OCI-LY3 (cell line): ENCODE results near the gene CCDC183.
"Not testable (repeated sequence)": the region's sequence is repeated elsewhere in the genome, so short reads cannot be mapped to it uniquely, and the experiment has no call there.

Experiments
- H2AFZ ChIP-seq: fragments of 200-600, 300-600 bp; shearing (Covaris generic); 2 replicates; pipeline ENCODE4 v1.6.0; 2014; ENCODE audit warnings: antibody characterized with exemption, low read depth, low read length
- H3K27ac ChIP-seq: fragments of 200-600, 300-600 bp; sonication (generic); 2 replicates; pipeline ENCODE4 v1.5.1; 2014; ENCODE audit warnings: mild to moderate bottlenecking, low read length, moderate library complexity, mixed read lengths
- H3K27me3 ChIP-seq: fragments of 200-600, 300-600 bp; sonication (generic); 2 replicates; pipeline ENCODE4 v1.6.1; 2014; ENCODE audit warnings: low read depth, low read length, mixed read lengths
- H3K36me3 ChIP-seq: fragments of 200-600, 300-600 bp; sonication (generic); replicated peaks from 2 replicates; pipeline ENCODE3; 2014; ENCODE audit warnings: low read depth, low read length, mixed read lengths
- H3K4me1 ChIP-seq: fragments of 300-600, 200-600 bp; sonication (generic); 2 replicates; pipeline ENCODE4 v1.6.1; 2014; ENCODE audit warnings: low read length, mixed read lengths
- H3K4me2 ChIP-seq: fragments of 200-600, 300-600 bp; sonication (generic); 2 replicates; pipeline ENCODE4 v1.6.1; 2014; ENCODE audit warnings: low read length, mixed read lengths
- H3K4me3 ChIP-seq: fragments of 300-600, 200-600 bp; sonication (generic); 2 replicates; pipeline ENCODE4 v1.5.1; 2014; ENCODE audit warnings: antibody characterized with exemption, mild to moderate bottlenecking, low read length, moderate library complexity
- H3K79me2 ChIP-seq: fragments of 300-600, 200-600 bp; shearing (Covaris generic); 2 replicates; pipeline ENCODE4 v1.6.1; 2014; ENCODE audit warnings: mild to moderate bottlenecking, low read length, mixed read lengths
- H3K9ac ChIP-seq: fragments of 300-600, 200-600 bp; shearing (Covaris generic); 2 replicates; pipeline ENCODE4 v1.6.0; 2014; ENCODE audit warnings: mild to moderate bottlenecking, low read length, moderate library complexity
- H3K9me3 ChIP-seq: fragments of 200-600, 300-600 bp; shearing (Covaris generic); 2 replicates; pipeline ENCODE4 v1.6.1; 2014; ENCODE audit warnings: low read length, mixed read lengths; ENCODE audit not compliant: insufficient read depth
- H4K20me1 ChIP-seq: fragments of 200-600, 300-600 bp; sonication (generic); 2 replicates; pipeline ENCODE4 v1.6.1; 2016; ENCODE audit warnings: low read length, mixed read lengths; ENCODE audit not compliant: insufficient read depth
- EZH2phosphoT487 ChIP-seq: fragments of 200-600 bp; shearing (Covaris generic); IDR thresholded peaks from 2 replicates; pipeline ENCODE4 v1.6.1; 2018; ENCODE audit warnings: antibody characterized with exemption, mixed run types, low read depth
- TF ChIP-seq, protein P1 (sequence below): fragments of 200-600, 300-600 bp; sonication (generic); IDR thresholded peaks from 2 replicates; pipeline ENCODE4 v1.5.1; 2014; ENCODE audit warnings: antibody characterized with exemption, low read length, low read depth

CCDC183 gene

DNA sequence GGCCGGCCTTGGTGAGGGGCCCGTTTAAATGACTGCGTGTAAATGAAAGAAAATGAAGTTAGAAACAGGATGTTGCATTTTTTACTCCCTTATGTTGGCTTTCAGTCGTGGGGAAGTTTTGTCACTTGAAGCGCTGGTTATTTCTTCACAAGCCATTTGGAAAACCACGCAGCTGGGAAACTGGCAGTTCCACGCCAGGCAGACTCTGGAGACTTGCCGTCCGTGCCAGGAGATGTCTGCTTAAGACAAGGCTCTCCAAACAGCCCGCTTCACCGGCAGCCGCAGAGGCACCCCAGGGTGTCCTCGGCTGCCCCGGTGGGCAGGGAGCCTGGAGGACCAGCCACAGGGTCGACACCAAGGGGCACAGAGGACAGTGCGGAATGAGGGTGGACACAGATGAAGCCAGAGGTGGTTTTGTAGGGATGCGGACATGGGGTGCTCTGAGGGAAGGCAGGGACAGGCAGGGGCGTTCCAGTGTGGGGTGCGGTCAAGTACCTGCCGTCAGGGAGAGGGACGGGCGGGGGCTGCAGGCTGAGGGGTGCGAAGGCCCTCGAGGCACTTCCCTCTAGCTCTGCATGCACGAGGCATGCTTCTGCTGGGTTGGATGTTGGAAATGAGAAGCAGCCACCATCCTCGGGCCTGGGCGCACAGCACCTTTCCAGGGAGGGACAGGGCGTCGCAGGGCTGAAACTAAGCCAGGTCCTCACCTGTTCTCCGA is 35.0 kb downstream of the CCDC183 start:
- Histone ChIP-seq H3K79me2 (no peaks in the 10 kb centered on the region), H3K9ac (no peak overlapping the region), H3K36me3 (peaks cover 28% of the 10 kb centered on the region), H3K4me1 (no peaks in the 10 kb centered on the region), H4K20me1 (no peaks in the 10 kb centered on the region), H3K27me3 (no peaks in the 10 kb centered on the region), H2AFZ (no peak overlapping the region), H3K9me3 (no peaks in the 10 kb centered on the region), H3K4me2 (no peak overlapping the region), H3K27ac (no peak overlapping the region), H3K4me3 (no peak overlapping the region)
- TF ChIP-seq, protein P1, sequence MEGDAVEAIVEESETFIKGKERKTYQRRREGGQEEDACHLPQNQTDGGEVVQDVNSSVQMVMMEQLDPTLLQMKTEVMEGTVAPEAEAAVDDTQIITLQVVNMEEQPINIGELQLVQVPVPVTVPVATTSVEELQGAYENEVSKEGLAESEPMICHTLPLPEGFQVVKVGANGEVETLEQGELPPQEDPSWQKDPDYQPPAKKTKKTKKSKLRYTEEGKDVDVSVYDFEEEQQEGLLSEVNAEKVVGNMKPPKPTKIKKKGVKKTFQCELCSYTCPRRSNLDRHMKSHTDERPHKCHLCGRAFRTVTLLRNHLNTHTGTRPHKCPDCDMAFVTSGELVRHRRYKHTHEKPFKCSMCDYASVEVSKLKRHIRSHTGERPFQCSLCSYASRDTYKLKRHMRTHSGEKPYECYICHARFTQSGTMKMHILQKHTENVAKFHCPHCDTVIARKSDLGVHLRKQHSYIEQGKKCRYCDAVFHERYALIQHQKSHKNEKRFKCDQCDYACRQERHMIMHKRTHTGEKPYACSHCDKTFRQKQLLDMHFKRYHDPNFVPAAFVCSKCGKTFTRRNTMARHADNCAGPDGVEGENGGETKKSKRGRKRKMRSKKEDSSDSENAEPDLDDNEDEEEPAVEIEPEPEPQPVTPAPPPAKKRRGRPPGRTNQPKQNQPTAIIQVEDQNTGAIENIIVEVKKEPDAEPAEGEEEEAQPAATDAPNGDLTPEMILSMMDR, result no peak
- TF ChIP-seq EZH2phosphoT487, result no peak

DNA sequence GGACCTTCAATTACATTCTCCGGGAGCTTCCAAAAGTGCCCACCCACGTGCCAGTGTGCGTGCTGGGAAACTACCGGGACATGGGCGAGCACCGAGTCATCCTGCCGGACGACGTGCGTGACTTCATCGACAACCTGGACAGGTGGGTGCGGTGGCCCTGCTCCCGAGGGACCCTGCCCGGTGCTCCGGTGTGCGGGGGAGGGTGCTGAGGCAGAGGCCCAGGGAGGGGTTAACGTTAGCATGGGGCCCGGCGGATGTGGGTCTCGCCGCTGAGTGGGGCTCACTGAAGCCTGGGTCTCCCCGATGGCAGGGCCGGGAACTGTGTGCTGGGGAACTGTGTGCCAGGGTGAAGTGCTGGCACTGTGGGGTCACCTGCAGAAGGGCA is 35.6 kb downstream of the CCDC183 start:
- H3K36me3 ChIP-seq, result peaks cover 27% of the 10 kb centered on the region
- no peak overlapping the region for H2AFZ ChIP-seq
- no peak overlapping the region for H3K4me2 ChIP-seq
- H3K9ac ChIP-seq, result no peak overlapping the region
- no peaks in the 10 kb centered on the region for H4K20me1 ChIP-seq
- H3K27me3 ChIP-seq, result no peaks in the 10 kb centered on the region
- no peaks in the 10 kb centered on the region for H3K9me3 ChIP-seq
- H3K4me3 ChIP-seq, result no peak overlapping the region
- no peaks in the 10 kb centered on the region for H3K79me2 ChIP-seq
- TF ChIP-seq EZH2phosphoT487, result no peak
- TF ChIP-seq, protein P1, result no peak
- H3K4me1 ChIP-seq, result no peaks in the 10 kb centered on the region
- no peak overlapping the region for H3K27ac ChIP-seq

DNA sequence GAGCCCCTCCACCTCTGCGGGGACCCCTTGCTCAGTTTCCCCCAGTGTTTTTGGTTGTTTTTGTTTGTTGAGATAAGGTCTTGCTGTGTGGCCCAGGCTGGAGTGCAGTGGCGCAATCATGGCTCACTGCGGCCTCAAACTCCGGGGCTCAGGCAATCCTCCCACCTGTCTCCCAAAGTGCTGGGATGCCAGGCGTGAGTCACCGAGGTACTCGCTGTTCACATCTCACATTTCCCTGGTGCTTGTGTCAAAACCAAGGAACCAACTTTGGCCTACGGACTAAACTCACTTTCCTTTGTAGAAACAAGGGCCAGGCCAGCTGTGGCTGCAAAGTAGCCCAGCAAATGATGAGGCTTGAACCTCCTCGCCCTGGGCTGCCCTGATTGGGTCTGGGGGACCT is 36.4 kb downstream of the CCDC183 start:
- Histone ChIP-seq H3K4me1 (no peaks in the 10 kb centered on the region), H4K20me1 (no peaks in the 10 kb centered on the region), H3K4me2 (no peak overlapping the region), H2AFZ (no peak overlapping the region), H3K27ac (no peak overlapping the region), H3K79me2 (no peaks in the 10 kb centered on the region), H3K9ac (no peak overlapping the region), H3K36me3 (peaks cover 27% of the 10 kb centered on the region), H3K4me3 (no peak overlapping the region), H3K27me3 (no peaks in the 10 kb centered on the region), H3K9me3 (no peaks in the 10 kb centered on the region)
- no peak for TF ChIP-seq EZH2phosphoT487
- TF ChIP-seq, protein P1, result no peak

DNA sequence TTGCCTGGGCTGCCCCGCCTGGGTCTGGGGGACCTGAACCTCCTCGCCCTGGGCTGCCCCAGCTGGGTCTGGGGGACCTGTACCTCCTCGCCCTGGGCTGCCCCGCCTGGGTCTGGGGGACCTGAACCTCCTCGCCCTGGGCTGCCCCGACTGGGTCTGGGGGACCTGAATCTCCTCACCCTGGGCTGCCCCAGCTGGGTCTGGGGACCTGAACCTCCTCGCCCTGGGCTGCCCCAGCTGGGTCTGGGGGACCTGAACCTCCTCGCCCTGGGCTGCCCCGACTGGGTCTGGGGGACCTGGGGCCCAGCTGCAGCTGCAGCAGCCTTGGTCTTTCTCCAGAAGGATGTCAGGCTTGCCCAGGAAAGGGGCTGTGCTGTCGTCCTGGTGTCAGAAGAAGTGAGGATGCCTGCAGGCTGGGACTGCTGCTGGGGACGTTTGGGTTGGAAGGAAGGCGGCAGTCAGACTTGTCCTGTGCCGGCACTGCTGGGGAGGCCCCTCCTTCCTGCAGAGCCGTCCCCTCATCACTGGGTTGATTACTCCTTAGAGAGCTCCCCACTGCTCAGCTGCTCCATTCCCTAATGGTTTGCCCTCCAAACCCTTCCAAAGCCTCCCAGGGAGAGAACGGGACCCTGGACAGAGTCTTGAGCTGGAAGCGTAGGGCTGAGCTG is 37.4 kb downstream of the CCDC183 start:
- not testable (repeated sequence) for H3K27me3 ChIP-seq, H2AFZ ChIP-seq, H3K4me1 ChIP-seq, H3K4me2 ChIP-seq, H3K27ac ChIP-seq, H3K79me2 ChIP-seq, H3K9me3 ChIP-seq, H4K20me1 ChIP-seq, H3K9ac ChIP-seq, H3K4me3 ChIP-seq
- peaks cover 21% of the 10 kb centered on the region for H3K36me3 ChIP-seq
